Breast epithelium (tissue), 3 donors: Measurements from ENCODE around the gene CAMTA1.

ENCODE experiments used
- POLR2A ChIP-seq: fragments of 450-650 bp; IDR thresholded peaks from one replicate; pipeline ENCODE4 v1.6.1; 2016; ENCODE audit warnings: antibody characterized with exemption, mild to moderate bottlenecking, moderate library complexity
- POLR2AphosphoS5 ChIP-seq, 3 donors: sonication (generic); formaldehyde crosslinking; IDR thresholded peaks; one replicate each; pipeline ENCODE4 v1.6.1; 2017; ENCODE audit warnings: antibody characterized with exemption in 3 of 3
- TF ChIP-seq, protein P1 (sequence below), 3 donors: fragments of 450-650 bp; IDR thresholded peaks; one replicate each; pipeline ENCODE4 v1.5.1; 2016 to 2017; ENCODE audit warnings: antibody characterized with exemption in 3 of 3, mild to moderate bottlenecking in 3 of 3, moderate library complexity in 3 of 3

- TF ChIP-seq, protein P1, sequence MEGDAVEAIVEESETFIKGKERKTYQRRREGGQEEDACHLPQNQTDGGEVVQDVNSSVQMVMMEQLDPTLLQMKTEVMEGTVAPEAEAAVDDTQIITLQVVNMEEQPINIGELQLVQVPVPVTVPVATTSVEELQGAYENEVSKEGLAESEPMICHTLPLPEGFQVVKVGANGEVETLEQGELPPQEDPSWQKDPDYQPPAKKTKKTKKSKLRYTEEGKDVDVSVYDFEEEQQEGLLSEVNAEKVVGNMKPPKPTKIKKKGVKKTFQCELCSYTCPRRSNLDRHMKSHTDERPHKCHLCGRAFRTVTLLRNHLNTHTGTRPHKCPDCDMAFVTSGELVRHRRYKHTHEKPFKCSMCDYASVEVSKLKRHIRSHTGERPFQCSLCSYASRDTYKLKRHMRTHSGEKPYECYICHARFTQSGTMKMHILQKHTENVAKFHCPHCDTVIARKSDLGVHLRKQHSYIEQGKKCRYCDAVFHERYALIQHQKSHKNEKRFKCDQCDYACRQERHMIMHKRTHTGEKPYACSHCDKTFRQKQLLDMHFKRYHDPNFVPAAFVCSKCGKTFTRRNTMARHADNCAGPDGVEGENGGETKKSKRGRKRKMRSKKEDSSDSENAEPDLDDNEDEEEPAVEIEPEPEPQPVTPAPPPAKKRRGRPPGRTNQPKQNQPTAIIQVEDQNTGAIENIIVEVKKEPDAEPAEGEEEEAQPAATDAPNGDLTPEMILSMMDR (IDR thresholded peaks at IDR 0.05): no peak
- TF ChIP-seq POLR2AphosphoS5 (IDR thresholded peaks at IDR 0.05): no peak
- TF ChIP-seq POLR2A: no peak
These were observed 548.4 kb downstream of the CAMTA1 start for GRCh38 chr1:7333620-7334019.
